Endothelial cell of umbilical vein (primary cell): Measurements from ENCODE around the gene MBNL2. TPM values are rescaled to one million over a fixed set of nuclear protein-coding genes. Genes with fewer than 3 reads are reported as not detected.

Experiments
- BruUV-seq: library from RNA; stranded (reverse); fragments of 400-500 nt; replicated peaks from 2 replicates; lab custom pipeline; 2021; lab: Mats Ljungman, UMichigan
- CTCF ChIA-PET: fragments of 300-600, 350-600 bp; sonication (Branson Sonifier 250); formaldehyde crosslinking; loops from one replicate; lab custom pipeline; 2021; ENCODE audit warnings: antibody characterized with exemption, inconsistent platforms; lab: Charles Lee
- POLR2A ChIA-PET: fragments of 300-600, 350-600 bp; sonication (Branson Sonifier 250); formaldehyde crosslinking; loops from one replicate; lab custom pipeline; 2021; ENCODE audit warnings: antibody characterized with exemption, inconsistent platforms; lab: Charles Lee
- DNase-seq: peaks from one replicate; pipeline ENCODE4 v3.0.0-alpha.2; 2011; ENCODE audit warnings: low read depth, low spot score
- FAIRE-seq: peaks from 2 replicates; lab custom pipeline; 2011; peaks lifted over from hg19 to GRCh38; lab: Jason Lieb, UNC
- H2AFZ ChIP-seq: 2 replicates; pipeline ENCODE4 v1.6.0; 2012; ENCODE audit warnings: low read depth, low read length, control low read depth, inconsistent platforms
- H3K27ac ChIP-seq: 2 replicates; pipeline ENCODE4 v1.5.1; 2011; ENCODE audit warnings: low read depth, mild to moderate bottlenecking, control low read depth, low read length, moderate library complexity; ENCODE audit not compliant: insufficient read depth
- H3K27me3 ChIP-seq, 2 experiments: 2 replicates each; pipeline versions ENCODE4 v1.6.0 to v1.6.1; 2011; ENCODE audit warnings: low read length in 2 of 2, mixed read lengths in 1 of 2; ENCODE audit not compliant: control insufficient read depth in 2 of 2, insufficient read depth in 2 of 2
- H3K36me3 ChIP-seq, 2 experiments: 2 replicates in 1 of 2; 3 replicates in 1 of 2; pipeline ENCODE4 v1.5.1; 2011; ENCODE audit warnings: low read length in 2 of 2, mild to moderate bottlenecking in 1 of 2, moderate library complexity in 1 of 2; ENCODE audit not compliant: control insufficient read depth in 2 of 2, insufficient read depth in 2 of 2; ENCODE audit errors: extremely low read depth in 1 of 2
- H3K4me1 ChIP-seq: 3 replicates; pipeline ENCODE4 v1.5.1; 2011; ENCODE audit warnings: mild to moderate bottlenecking, low read length; ENCODE audit not compliant: control insufficient read depth, insufficient read depth; ENCODE audit errors: extremely low read depth
- H3K4me2 ChIP-seq: 2 replicates; pipeline ENCODE4 v1.6.1; 2011; ENCODE audit warnings: low read length, control low read depth, mixed read lengths; ENCODE audit not compliant: insufficient read depth
- H3K4me3 ChIP-seq, 3 experiments: fragments of 200-600 bp in 1 of 3; sonication (generic), shearing (Covaris generic) in 1 of 3; replicated peaks in 1 of 3; 2 replicates each; pipeline ENCODE4 v1.5.1; 2011 to 2016; ENCODE audit warnings: control low read depth in 3 of 3, low read length in 3 of 3, mild to moderate bottlenecking in 2 of 3, inconsistent platforms in 1 of 3, low read depth in 1 of 3, moderate library complexity in 1 of 3; ENCODE audit not compliant: insufficient read depth in 1 of 3
- H3K79me2 ChIP-seq: 2 replicates; pipeline ENCODE4 v1.6.0; 2012; ENCODE audit warnings: low read length, inconsistent platforms; ENCODE audit not compliant: control insufficient read depth, insufficient read depth
- H3K9ac ChIP-seq: replicated peaks from 2 replicates; pipeline ENCODE3; 2011; ENCODE audit warnings: low read length, control low read depth; ENCODE audit not compliant: insufficient read depth; ENCODE audit errors: extremely low read depth
- H3K9me1 ChIP-seq: replicated peaks from 3 replicates; pipeline ENCODE4 v1.6.0; 2011; ENCODE audit warnings: mild to moderate bottlenecking, low read length; ENCODE audit not compliant: control insufficient read depth, insufficient read depth; ENCODE audit errors: extremely low read depth
- H3K9me3 ChIP-seq: replicated peaks from 2 replicates; pipeline ENCODE4 v1.5.1; 2012; ENCODE audit warnings: low read length, inconsistent platforms; ENCODE audit not compliant: control insufficient read depth, insufficient read depth
- H4K20me1 ChIP-seq: replicated peaks from 2 replicates; pipeline ENCODE3; 2011; ENCODE audit warnings: mild to moderate bottlenecking, low read length; ENCODE audit not compliant: control insufficient read depth, insufficient read depth; ENCODE audit errors: extremely low read depth
- CTCF ChIP-seq, 2 donors: IDR thresholded peaks; 1 replicate in 1 of 2; 2 replicates in 1 of 2; pipeline ENCODE4 v1.5.1; 2011; ENCODE audit warnings: low read length in 2 of 2, mild to moderate bottlenecking in 2 of 2, moderate library complexity in 2 of 2, control low read depth in 1 of 2, inconsistent platforms in 1 of 2, low read depth in 1 of 2; ENCODE audit not compliant: insufficient read depth in 1 of 2; ENCODE audit errors: extremely low read depth in 1 of 2
- EZH2 ChIP-seq: IDR thresholded peaks from 2 replicates; pipeline ENCODE4 v1.6.1; 2012; ENCODE audit warnings: borderline replicate concordance, low read depth, mild to moderate bottlenecking, moderate library complexity, low read length, inconsistent platforms; ENCODE audit not compliant: severe bottlenecking
- FOS ChIP-seq: IDR thresholded peaks from 2 replicates; pipeline ENCODE4 v1.6.1; 2011; ENCODE audit warnings: mild to moderate bottlenecking, low read length, moderate library complexity, borderline replicate concordance; ENCODE audit not compliant: insufficient read depth
- GATA2 ChIP-seq: IDR thresholded peaks from 2 replicates; pipeline ENCODE4 v1.7.0; 2011; ENCODE audit warnings: low read depth, mild to moderate bottlenecking, moderate library complexity, mixed read lengths, low read length; ENCODE audit not compliant: insufficient read length, insufficient read depth
- JUN ChIP-seq: IDR thresholded peaks from 2 replicates; pipeline ENCODE4 v1.6.1; 2011; ENCODE audit warnings: borderline replicate concordance, low read depth; ENCODE audit not compliant: insufficient read length, insufficient read depth
- MAX ChIP-seq: IDR thresholded peaks from 2 replicates; pipeline ENCODE4 v1.6.1; 2011; ENCODE audit not compliant: insufficient read depth, insufficient read length
- MYC ChIP-seq: IDR thresholded peaks from one replicate; pipeline ENCODE4 v1.6.1; 2011; ENCODE audit warnings: mild to moderate bottlenecking, low read depth, low read length
- POLR2A ChIP-seq: IDR thresholded peaks from 2 replicates; pipeline ENCODE4 v1.6.1; 2012; ENCODE audit warnings: low read depth, mild to moderate bottlenecking, control low read depth, low read length
- POLR2AphosphoS5 ChIP-seq: IDR thresholded peaks from 2 replicates; pipeline ENCODE4 v1.6.1; 2012; ENCODE audit warnings: low read depth, mild to moderate bottlenecking, control low read depth, low read length, moderate library complexity; ENCODE audit not compliant: insufficient read depth
- dilution Hi-C: fragments of 300-500 bp; cut with MboI; formaldehyde crosslinking; loops from one replicate; pipeline ENCODE4 v1.15.0; 2019; ENCODE audit warnings: low sequenced_read_pairs; ENCODE audit not compliant: extremely low pct_ligation_motif_present
- intact Hi-C: fragments of 100-400 bp; cut with micrococcal nuclease; formaldehyde crosslinking; loops from one replicate; pipeline ENCODE4 v1.10.0; 2022
- polyA plus RNA-seq, 4 experiments: library from polyadenylated mRNA; depleted of rRNA in 3 of 4; stranded (reverse) in 3 of 4; unstranded in 1 of 4; fragments of >200 nt; gene quantifications; 2 replicates each; pipeline versions ENCODE4 v1.2.1 to v1.2.3, GENCODE V29; 2011 to 2012; ENCODE audit warnings: missing spikeins in 1 of 4
- total RNA-seq: library from RNA; stranded (reverse); gene quantifications from 2 replicates; pipeline ENCODE4 v1.2.3, GENCODE V29; 2021

Gene MBNL2
- total and polyA plus RNA-seq, 2 donors (not counting 3 experiments of a cell fraction or from before 2014, with no cell fraction given): 32.9 to 76.5 TPM

GRCh38 chr13:97182111-97182890 lies 39.8 kb upstream of the MBNL2 start:
- intact Hi-C loops (no loop called here), dilution Hi-C loops (no loop called here)
- DNase-seq: no peak
- ChIA-PET POLR2A (no interaction called here), CTCF (interaction anchor here (1.2 kb wide), 1 partner anchor 19 kb away, joined by 3 read pairs; no protein-coding TSS in a partner anchor)
- H3K4me2 ChIP-seq: no peak overlapping the region
- TF ChIP-seq EZH2 (no peak), GATA2 (no peak), POLR2A (no peak), MAX (no peak), MYC (no peak), POLR2AphosphoS5 (no peak), FOS (no peak), JUN (no peak), CTCF (IDR thresholded peaks at IDR 0.05; ENCODE audit: extremely low read depth in 1 of 2, insufficient read depth in 1 of 2, low read depth in 1 of 2, low read length in 2 of 2) (no peak)
- no peaks in the 10 kb centered on the region for H3K9me1 ChIP-seq
- no peak overlapping the region for H3K9ac ChIP-seq
- no peak for FAIRE-seq
- H3K27ac ChIP-seq: no peak overlapping the region
- no peaks in the 10 kb centered on the region for H3K79me2 ChIP-seq
- H3K36me3 ChIP-seq: no peaks in the 10 kb centered on the region
- no peak overlapping the region for H2AFZ ChIP-seq
- no peaks in the 10 kb centered on the region for H3K9me3 ChIP-seq
- no peaks in the 10 kb centered on the region for H3K4me1 ChIP-seq
- H3K27me3 ChIP-seq: peaks cover 4 to 12% of the 10 kb centered on the region in 2 experiments
- no peak overlapping the region for H3K4me3 ChIP-seq
- H4K20me1 ChIP-seq: no peaks in the 10 kb centered on the region
- no TSS peak for BruUV-seq
